Airway epithelial cell (primary cell): ENCODE results near the gene MTF1. TPM values are rescaled to one million over a fixed set of nuclear protein-coding genes. Genes with fewer than 3 reads are reported as not detected.

Experiments used
- total RNA-seq: library from RNA; depleted of rRNA; stranded (reverse); fragments of >200 nt; gene quantifications from 2 replicates; pipeline ENCODE4 v1.2.3, GENCODE V29; 2015

MTF1 gene
- total RNA-seq = 2.5 and 4.4 TPM in 2 replicates

DNA sequence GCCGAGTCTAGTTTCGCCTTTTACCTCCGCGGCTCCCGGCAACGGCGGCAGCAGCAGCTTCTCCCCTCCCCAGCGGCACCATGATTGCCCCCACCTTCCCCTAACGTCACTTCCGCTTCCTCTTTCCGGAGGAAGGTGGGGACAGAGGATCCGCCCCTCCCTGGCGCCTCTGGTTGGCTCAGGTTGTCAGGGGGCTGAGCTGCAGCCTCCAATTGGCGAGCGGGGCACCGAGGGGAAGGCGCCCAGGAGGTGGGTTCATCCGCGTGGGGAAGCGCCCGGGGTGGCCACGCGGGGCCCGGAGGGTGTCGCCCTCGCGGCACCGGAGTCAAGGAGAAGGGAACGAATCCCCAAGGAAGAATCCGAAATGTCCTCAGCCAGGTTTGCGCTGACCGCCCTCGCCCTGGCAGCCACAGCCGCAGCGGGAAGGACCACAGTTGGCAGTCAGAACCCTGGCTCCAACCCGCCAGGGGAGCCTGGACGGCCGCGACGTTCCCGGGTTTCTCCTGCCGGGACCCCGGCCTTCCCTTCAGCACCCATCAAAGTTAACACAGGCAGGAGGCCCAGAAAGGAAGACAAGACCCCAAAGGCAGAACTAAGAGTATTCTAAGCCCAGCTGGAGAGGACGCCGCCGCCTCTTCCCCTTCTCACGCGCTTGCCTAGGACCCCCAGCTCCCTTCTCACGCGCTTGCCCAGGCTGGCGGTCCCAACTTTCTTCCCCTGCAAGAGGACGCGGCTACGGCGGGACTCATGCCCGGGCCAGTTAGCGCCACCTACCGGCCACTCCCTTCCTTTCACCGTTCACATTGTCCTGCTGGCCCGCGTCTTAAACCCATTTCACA lies at the start of gene MTF1:
Gene MTF1, minus strand, starts transcription at position 86 of the 839 bp plus-strand sequence. CDS start 1,934 bp downstream, outside the sequence.

GRCh38 chr1:37807555-37808368 lies 51.6 kb downstream of the MTF1 start, which contains the start of the genes C1orf122 and YRDC:
C1orf122 (plus strand) TSS chr1:37807790; CDS start chr1:37808405, 615 bp downstream.
YRDC (minus strand) TSS chr1:37808208; CDS start chr1:37808180, 28 bp downstream.

GRCh38 chr1:37793773-37794371 lies 65.5 kb downstream of the MTF1 start, which contains the start of gene MANEAL:
MANEAL (plus strand) TSS chr1:37793847; CDS start chr1:37794183, 336 bp downstream.

GRCh38 chr1:37764888-37765441 lies 94.4 kb downstream of the MTF1 start, which contains the start of gene EPHA10:
EPHA10 (minus strand) TSS chr1:37765120; CDS start chr1:37765066, 54 bp downstream.

Other genes with a start within 250 kb of the MTF1 start
- gene RSPO1, start 224.7 kb downstream of the MTF1 start, total RNA-seq = not detected in 2 replicates
- gene CDCA8, start 167.1 kb downstream of the MTF1 start, total RNA-seq = 17.1 and 22.4 TPM in 2 replicates
- gene EPHA10, start 94.5 kb downstream of the MTF1 start, total RNA-seq = under 0.01 and 0.07 TPM in 2 replicates
- 0.93 and 1.7 TPM in 2 replicates for gene MANEAL, start 65.7 kb downstream of the MTF1 start, total RNA-seq
- 80.3 and 668 TPM in 2 replicates for gene C1orf122, start 51.8 kb downstream of the MTF1 start, total RNA-seq
- gene YRDC, start 51.4 kb downstream of the MTF1 start, total RNA-seq = 29.6 and 30.9 TPM in 2 replicates
- 5.8 and 7.8 TPM in 2 replicates for gene INPP5B, start 87.5 kb upstream of the MTF1 start, total RNA-seq
- 57.1 and 72.7 TPM in 2 replicates for gene SF3A3, start 130.4 kb upstream of the MTF1 start, total RNA-seq
- 27.4 and 35.5 TPM in 2 replicates for gene FHL3, start 145.9 kb upstream of the MTF1 start, total RNA-seq
- gene UTP11, start 153.1 kb upstream of the MTF1 start, total RNA-seq = 43.0 and 64.5 TPM in 2 replicates
- gene POU3F1, start 187.2 kb upstream of the MTF1 start, total RNA-seq = 0.85 and 1.6 TPM in 2 replicates